ENCODE results near the gene UBE2M.

Gene UBE2M

DNA sequence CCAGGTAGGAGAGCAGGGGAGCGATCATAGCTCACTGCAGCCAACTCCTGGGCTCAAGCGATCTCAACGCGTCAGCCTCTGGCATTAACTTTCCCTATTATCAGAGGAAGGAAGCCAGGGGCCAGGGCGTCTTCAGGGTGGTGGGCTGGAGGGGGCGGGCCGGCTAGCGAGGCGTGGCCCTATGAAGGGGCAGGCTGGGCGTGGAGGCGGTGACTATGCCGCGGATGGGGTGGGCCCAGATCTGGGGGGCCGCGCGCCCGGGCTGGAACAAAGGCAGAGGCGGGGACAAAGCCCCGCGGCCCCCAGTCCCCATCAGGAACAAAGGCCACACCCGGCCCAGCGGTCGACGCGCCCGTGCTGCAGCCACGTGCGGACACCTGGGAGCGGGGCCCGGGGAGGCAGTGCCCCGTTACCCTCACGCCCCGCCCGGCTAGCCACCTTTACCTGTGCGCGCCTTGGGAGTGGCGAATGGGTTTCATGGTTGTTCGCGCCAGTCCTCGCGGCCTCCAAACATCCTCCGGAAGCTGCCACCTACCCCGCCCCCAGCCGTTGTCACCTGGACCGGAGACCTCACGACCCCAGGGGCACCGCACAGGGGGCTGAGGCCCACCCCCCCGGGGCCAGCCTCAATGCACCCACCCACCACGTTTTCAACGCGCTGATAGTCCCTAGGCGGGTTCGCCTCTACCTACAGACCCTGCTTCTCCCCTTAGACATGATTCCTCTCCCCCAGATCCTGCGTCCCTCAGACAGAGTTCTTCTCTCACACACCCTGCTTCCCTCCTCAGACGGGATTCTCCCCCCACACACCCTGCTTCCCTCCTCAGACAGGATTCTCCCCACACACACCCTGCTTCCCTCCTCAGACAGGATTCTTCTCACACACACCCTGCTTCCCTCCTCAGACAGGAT lies 19.9 kb downstream of the UBE2M start:
- peak; percentile 86 for DNase-seq
- no peak for TF ChIP-seq EZH2 (IDR thresholded peaks at IDR 0.05; ENCODE audit: borderline replicate concordance, low read depth, low read length, severe bottlenecking)
- TF ChIP-seq, protein P1, sequence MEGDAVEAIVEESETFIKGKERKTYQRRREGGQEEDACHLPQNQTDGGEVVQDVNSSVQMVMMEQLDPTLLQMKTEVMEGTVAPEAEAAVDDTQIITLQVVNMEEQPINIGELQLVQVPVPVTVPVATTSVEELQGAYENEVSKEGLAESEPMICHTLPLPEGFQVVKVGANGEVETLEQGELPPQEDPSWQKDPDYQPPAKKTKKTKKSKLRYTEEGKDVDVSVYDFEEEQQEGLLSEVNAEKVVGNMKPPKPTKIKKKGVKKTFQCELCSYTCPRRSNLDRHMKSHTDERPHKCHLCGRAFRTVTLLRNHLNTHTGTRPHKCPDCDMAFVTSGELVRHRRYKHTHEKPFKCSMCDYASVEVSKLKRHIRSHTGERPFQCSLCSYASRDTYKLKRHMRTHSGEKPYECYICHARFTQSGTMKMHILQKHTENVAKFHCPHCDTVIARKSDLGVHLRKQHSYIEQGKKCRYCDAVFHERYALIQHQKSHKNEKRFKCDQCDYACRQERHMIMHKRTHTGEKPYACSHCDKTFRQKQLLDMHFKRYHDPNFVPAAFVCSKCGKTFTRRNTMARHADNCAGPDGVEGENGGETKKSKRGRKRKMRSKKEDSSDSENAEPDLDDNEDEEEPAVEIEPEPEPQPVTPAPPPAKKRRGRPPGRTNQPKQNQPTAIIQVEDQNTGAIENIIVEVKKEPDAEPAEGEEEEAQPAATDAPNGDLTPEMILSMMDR (IDR thresholded peaks at IDR 0.05; ENCODE audit: borderline replicate concordance, extremely low read depth, low read length, poor library complexity, severe bottlenecking): no peak
- Histone ChIP-seq H3K4me1 (ENCODE audit: insufficient read depth, low read length) (peaks cover 29% of the 10 kb centered on the region), H3K27ac (ENCODE audit: low read length) (peak overlapping the region; percentile 57), H4K20me1 (ENCODE audit: insufficient read depth, low read length) (no peaks in the 10 kb centered on the region), H3K4me3 (ENCODE audit: low read depth in 1 of 2, low read length in 2 of 2) (peak overlapping the region; percentile 30 to 61; a peak in 3 of 4 replicates), H3K27me3 (ENCODE audit: insufficient read depth, low read length, poor library complexity) (peaks cover 6% of the 10 kb centered on the region), H2AFZ (ENCODE audit: low read depth, low read length) (peak overlapping the region; percentile 93), H3K4me2 (ENCODE audit: insufficient read depth, low read length) (peak overlapping the region; percentile 88), H3K36me3 (ENCODE audit: insufficient read depth, low read length) (no peaks in the 10 kb centered on the region), H3K9ac (ENCODE audit: low read depth, low read length) (peak overlapping the region; percentile 64), H3K79me2 (ENCODE audit: insufficient read depth, low read length) (no peaks in the 10 kb centered on the region), H3K9me3 (ENCODE audit: insufficient read depth, low read length, severe bottlenecking) (no peaks in the 10 kb centered on the region)
- peak; percentile 95 for ATAC-seq (ENCODE audit: insufficient read depth, low read depth)

DNA sequence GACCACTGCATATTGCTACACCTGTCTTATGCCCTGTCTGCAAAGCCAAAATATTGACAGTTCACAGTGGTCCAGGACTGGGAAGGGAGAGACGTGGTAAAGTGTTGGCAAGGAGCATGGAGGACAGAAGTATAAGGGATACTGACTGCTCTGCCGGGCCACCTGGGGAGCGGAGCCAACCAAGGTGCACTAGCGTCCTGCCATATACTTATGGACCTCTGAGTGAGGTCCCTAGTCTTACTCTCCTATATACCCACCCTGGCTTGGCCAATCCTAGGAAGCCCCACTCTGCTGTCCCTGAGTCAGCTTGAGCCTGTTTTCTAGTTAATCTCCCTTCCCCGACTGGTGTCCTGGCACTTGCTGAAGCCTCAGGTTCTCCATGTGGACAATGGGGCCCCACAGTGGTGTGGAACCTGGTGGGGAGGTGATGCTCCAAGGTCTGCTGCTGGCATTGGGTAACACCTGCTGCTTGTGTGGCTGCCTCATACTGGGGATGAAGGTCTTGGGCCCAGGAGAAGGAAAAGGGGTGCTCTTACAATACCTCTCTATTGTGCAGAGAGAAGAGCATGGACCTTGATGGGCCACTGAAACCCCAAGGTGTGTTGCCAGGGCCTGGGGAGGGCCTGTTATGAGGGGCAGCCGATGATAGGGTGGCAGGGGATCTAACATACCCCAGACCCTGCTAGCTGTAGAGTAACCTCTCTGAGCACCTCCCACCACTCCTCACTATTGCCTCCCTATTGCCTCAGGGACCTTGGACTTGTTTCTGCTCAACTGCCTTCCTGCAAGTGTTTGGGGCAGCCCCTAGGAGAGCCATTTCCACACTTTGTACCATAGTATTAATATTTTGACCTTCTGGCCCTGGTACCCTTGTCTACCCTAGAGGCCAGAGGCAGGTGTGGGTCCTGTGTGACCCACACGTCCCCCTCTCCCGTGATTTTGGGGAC lies 21.3 kb downstream of the UBE2M start:
- peaks cover 6% of the 10 kb centered on the region for H3K27me3 ChIP-seq (ENCODE audit: insufficient read depth, low read length, poor library complexity)
- H3K27ac ChIP-seq (ENCODE audit: low read length): no peak overlapping the region
- ATAC-seq (ENCODE audit: insufficient read depth, low read depth) (no peak), DNase-seq (no peak)
- peaks cover 20% of the 10 kb centered on the region for H3K4me1 ChIP-seq (ENCODE audit: insufficient read depth, low read length)
- no peak overlapping the region for H2AFZ ChIP-seq (ENCODE audit: low read depth, low read length)
- no peaks in the 10 kb centered on the region for H3K36me3 ChIP-seq (ENCODE audit: insufficient read depth, low read length)
- no peaks in the 10 kb centered on the region for H3K9me3 ChIP-seq (ENCODE audit: insufficient read depth, low read length, severe bottlenecking)
- H3K9ac ChIP-seq (ENCODE audit: low read depth, low read length): peak overlapping the region; percentile 64; the same call in 1 of the 2 replicates
- no peaks in the 10 kb centered on the region for H4K20me1 ChIP-seq (ENCODE audit: insufficient read depth, low read length)
- H3K79me2 ChIP-seq (ENCODE audit: insufficient read depth, low read length): no peaks in the 10 kb centered on the region
- H3K4me2 ChIP-seq (ENCODE audit: insufficient read depth, low read length): peak overlapping the region; percentile 88; the same call in 1 of the 2 replicates
- TF ChIP-seq, protein P1 (IDR thresholded peaks at IDR 0.05; ENCODE audit: borderline replicate concordance, extremely low read depth, low read length, poor library complexity, severe bottlenecking): no peak
- TF ChIP-seq EZH2 (IDR thresholded peaks at IDR 0.05; ENCODE audit: borderline replicate concordance, low read depth, low read length, severe bottlenecking): no peak
- H3K4me3 ChIP-seq (ENCODE audit: low read depth in 1 of 2, low read length in 2 of 2): no peak overlapping the region

DNA sequence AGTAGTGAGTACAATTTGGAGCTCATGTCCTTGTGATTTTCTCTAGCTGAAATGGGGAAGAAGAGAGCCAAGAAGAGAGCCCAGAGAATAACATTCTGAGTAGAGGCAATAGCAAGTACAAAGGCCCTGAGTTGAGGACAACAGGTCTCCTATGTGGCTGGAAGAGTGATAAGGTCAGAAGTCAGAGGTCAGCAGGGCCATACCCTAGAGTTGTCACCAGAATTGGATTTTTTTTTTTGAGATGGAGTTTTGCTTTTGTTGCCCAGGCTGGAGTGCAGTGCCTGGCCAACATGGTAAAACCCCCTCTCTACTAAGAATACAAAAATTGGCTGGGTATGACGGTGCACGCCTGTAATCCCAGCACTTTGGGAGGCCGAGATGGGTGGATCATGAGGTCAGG lies 22.6 kb downstream of the UBE2M start:
- TF ChIP-seq, protein P1 (IDR thresholded peaks at IDR 0.05; ENCODE audit: borderline replicate concordance, extremely low read depth, low read length, poor library complexity, severe bottlenecking): no peak
- no peak for TF ChIP-seq EZH2 (IDR thresholded peaks at IDR 0.05; ENCODE audit: borderline replicate concordance, low read depth, low read length, severe bottlenecking)
- no peak overlapping the region for H3K9ac ChIP-seq (ENCODE audit: low read depth, low read length)
- no peaks in the 10 kb centered on the region for H3K79me2 ChIP-seq (ENCODE audit: insufficient read depth, low read length)
- H2AFZ ChIP-seq (ENCODE audit: low read depth, low read length): no peak overlapping the region
- H3K9me3 ChIP-seq (ENCODE audit: insufficient read depth, low read length, severe bottlenecking): no peaks in the 10 kb centered on the region
- H3K27ac ChIP-seq (ENCODE audit: low read length): no peak overlapping the region
- H3K27me3 ChIP-seq (ENCODE audit: insufficient read depth, low read length, poor library complexity): peaks cover 6% of the 10 kb centered on the region
- H3K4me1 ChIP-seq (ENCODE audit: insufficient read depth, low read length): peaks cover 20% of the 10 kb centered on the region
- no peak for ATAC-seq (ENCODE audit: insufficient read depth, low read depth)
- no peak overlapping the region for H3K4me2 ChIP-seq (ENCODE audit: insufficient read depth, low read length)
- no peaks in the 10 kb centered on the region for H3K36me3 ChIP-seq (ENCODE audit: insufficient read depth, low read length)
- H4K20me1 ChIP-seq (ENCODE audit: insufficient read depth, low read length): no peaks in the 10 kb centered on the region
- DNase-seq: no peak
- H3K4me3 ChIP-seq (ENCODE audit: low read depth in 1 of 2, low read length in 2 of 2): no peak overlapping the region

All from DND-41 (cell line).